ENCODE results near the gene CIB4.

The CIB4 gene

DNA sequence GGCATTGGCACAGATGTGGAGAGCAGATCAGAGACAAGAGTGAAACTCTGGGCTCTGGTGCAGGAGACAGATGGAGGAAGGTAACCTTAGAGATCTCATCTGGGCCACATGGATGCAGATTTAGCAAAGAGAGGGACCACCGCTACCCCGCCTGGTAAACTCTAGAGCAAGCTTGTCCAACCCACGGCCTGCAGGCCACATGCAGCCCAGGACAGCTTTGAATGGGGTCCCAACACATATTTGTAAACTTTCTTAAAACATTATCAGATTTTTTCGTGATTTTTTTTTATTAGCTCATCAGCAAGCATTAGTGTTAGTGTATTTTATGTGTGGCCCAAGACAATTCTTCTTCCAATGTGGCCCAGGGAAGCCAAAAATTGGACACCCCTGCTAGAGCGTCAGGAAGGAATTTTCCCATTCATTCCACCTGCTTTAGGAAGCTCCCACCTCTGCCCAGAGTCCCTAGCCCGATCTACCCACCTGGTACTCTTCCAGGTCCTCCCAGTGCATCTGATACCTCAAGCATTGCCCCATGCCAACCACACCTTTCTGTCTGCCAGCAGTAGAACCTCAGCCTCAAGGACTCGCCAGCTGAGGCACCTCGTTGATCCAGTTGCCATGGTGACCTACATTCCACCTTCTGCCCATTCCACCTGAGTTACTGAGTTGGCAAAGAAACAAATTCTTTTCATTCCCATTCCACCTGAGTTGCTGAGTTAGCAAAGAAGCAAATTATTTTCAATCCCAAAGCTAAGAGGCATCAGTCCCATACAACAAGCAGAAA, at the start of gene CIB4:
Gene CIB4, minus strand, starts transcription at position 586 of the 784 bp plus-strand sequence. Its CDS starts 52 bp downstream, at position 534.
- no peak within 1 kb of the TSS for H3K27ac Mint-ChIP-seq
- H3K4me3 Mint-ChIP-seq, result no peak within 1 kb of the TSS
- peaks cover 21% of the 10 kb centered on the region for H3K27me3 Mint-ChIP-seq (ENCODE audit: low read depth)
- no peak for DNase-seq (ENCODE audit: low spot score)
- H3K4me1 Mint-ChIP-seq (ENCODE audit: low read depth), result no peaks in the 10 kb centered on the region
- no peaks in the 10 kb centered on the region for H3K9me3 Mint-ChIP-seq
- H3K36me3 Mint-ChIP-seq (ENCODE audit: low read depth), result no peaks in the 10 kb centered on the region

DNA sequence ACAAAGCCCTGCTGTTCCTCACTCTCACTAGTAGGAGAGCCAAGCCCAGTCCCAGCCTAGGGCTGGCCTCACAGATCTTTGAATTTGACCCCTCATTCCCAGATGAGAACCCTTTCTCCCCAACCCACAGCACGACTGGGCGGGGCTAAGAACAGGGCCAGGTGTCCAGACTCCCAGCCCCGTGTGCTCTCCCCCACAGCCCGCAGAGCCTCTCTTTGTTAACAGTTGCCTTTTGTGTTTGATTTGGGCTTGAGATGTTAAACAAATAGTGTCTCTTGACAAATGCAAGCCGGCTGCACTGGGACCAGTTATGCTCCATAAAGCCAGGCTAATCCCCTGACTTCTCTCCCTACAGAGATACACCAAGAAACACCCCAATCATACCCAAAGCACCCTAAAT, 46.6 kb upstream of the CIB4 start:
- DNase-seq (ENCODE audit: low spot score), result no peak
- Mint-ChIP-seq H3K4me1 (ENCODE audit: low read depth) (no peaks in the 10 kb centered on the region), H3K36me3 (ENCODE audit: low read depth) (no peaks in the 10 kb centered on the region), H3K4me3 (no peak overlapping the region), H3K27ac (no peak overlapping the region), H3K9me3 (no peaks in the 10 kb centered on the region), H3K27me3 (ENCODE audit: low read depth) (peaks cover 37% of the 10 kb centered on the region)

DNA sequence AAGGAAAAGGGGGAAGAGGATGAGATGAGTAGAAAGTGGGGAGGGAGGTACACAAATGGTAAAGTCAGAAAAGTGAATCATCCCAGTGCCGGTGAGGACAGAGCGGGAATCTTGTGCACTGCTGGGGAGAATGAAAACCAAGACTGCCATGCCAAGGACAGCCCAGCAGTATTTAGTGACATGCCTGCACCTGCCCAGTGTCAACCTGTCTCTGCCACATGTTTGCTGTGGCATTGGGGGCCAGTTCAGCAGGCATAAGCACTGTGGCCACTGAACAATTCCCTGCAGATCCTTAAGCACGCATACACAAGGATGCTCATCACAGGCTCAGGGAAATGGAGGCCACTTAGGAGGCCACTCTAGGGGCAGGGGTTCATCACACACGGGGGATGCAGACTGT, 46.2 kb upstream of the CIB4 start:
- DNase-seq (ENCODE audit: low spot score), result no peak
- H3K4me3 Mint-ChIP-seq, result no peak overlapping the region
- H3K9me3 Mint-ChIP-seq, result no peaks in the 10 kb centered on the region
- peaks cover 37% of the 10 kb centered on the region for H3K27me3 Mint-ChIP-seq (ENCODE audit: low read depth)
- no peaks in the 10 kb centered on the region for H3K36me3 Mint-ChIP-seq (ENCODE audit: low read depth)
- no peak overlapping the region for H3K27ac Mint-ChIP-seq
- H3K4me1 Mint-ChIP-seq (ENCODE audit: low read depth), result no peaks in the 10 kb centered on the region

DNA sequence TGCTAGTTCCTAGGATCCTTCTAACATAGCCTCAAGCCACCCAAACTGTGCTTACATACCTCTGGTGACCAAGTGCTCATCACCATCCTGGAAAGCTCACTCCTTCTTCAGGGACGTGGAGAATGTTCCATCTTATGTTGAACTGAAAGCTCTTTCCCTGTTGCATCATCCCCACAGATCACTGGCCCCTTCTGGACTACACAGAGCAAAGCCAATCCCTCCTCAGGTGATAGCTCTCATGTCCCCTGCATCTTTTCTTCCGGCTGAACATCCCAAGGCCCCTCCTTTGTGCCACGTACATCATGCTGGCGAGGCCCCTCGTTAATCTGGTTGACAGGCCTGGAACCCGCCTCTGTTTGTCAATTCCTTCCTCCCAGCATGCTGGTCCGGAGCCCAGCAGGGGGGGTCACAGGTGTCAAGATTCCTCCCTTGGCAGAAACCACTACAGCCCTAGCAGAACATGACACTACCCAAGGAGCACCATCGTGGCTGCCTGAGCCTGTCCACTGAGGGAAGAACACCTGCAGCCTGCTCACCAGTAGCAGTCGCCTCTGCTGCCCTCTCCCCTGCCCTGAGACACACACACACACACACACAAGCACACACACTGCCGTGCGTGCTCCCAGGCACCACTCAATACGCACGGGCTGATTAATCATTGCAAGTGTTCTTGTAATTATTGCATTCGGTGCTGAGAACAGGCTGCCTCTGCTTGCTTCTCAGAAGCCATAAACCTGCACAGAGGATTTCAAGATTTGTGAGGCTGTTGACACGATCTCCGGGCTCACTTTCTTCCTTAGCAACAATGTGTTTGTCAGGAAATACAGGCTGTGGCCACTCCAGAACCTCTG, 45.0 kb upstream of the CIB4 start:
- Mint-ChIP-seq H3K4me3 (no peak overlapping the region), H3K27ac (no peak overlapping the region), H3K9me3 (no peaks in the 10 kb centered on the region), H3K4me1 (ENCODE audit: low read depth) (no peaks in the 10 kb centered on the region), H3K27me3 (ENCODE audit: low read depth) (peaks cover 29% of the 10 kb centered on the region), H3K36me3 (ENCODE audit: low read depth) (no peaks in the 10 kb centered on the region)
- no peak for DNase-seq (ENCODE audit: low spot score)

DNA sequence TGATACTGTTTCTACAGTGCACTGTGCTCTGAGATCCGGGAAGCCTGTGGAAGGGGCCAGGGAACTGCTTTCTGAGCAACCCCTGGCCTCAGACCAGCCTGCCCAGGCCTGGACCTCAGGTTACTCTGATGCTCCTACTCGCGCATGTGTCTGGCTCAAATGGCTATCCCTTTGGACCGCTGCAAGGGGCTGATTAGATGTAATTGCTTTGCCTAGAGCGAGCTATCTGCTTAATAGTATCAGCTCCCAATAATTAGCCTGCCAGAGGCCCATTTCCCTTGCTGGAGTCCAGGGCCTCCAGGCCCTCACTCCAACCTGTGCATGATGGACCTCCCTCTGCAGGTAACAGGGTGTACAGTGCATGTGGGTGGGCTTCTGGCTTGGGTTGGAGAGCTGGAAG, 44.2 kb upstream of the CIB4 start:
- DNase-seq (ENCODE audit: low spot score), result no peak
- H3K4me1 Mint-ChIP-seq (ENCODE audit: low read depth), result no peaks in the 10 kb centered on the region
- H3K36me3 Mint-ChIP-seq (ENCODE audit: low read depth), result no peaks in the 10 kb centered on the region
- no peak overlapping the region for H3K4me3 Mint-ChIP-seq
- H3K9me3 Mint-ChIP-seq, result no peaks in the 10 kb centered on the region
- H3K27ac Mint-ChIP-seq, result no peak overlapping the region
- H3K27me3 Mint-ChIP-seq (ENCODE audit: low read depth), result peaks cover 25% of the 10 kb centered on the region

DNA sequence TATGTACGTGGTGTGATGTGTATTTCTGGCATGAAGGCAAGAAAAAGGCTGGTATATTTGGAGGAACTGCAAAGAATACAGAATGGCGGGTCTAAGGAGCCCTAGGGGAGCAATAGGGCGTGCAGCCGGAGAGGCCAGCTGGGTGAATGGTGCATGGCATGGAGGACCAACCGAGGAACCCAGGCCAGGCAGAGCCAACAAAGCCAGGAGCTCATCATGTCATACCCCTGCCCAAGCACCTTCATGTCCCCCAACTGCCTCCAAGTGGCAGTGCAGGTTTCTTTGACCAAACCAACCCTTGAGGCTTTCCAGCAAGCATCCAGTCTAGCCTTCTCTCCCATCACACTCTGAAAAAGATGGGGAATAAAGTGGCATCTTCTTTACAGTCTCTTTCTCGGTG, 42.4 kb upstream of the CIB4 start:
- Mint-ChIP-seq H3K4me3 (no peak overlapping the region), H3K9me3 (no peaks in the 10 kb centered on the region), H3K4me1 (ENCODE audit: low read depth) (no peaks in the 10 kb centered on the region), H3K27ac (no peak overlapping the region), H3K27me3 (ENCODE audit: low read depth) (peaks cover 22% of the 10 kb centered on the region), H3K36me3 (ENCODE audit: low read depth) (no peaks in the 10 kb centered on the region)
- DNase-seq (ENCODE audit: low spot score), result no peak

DNA sequence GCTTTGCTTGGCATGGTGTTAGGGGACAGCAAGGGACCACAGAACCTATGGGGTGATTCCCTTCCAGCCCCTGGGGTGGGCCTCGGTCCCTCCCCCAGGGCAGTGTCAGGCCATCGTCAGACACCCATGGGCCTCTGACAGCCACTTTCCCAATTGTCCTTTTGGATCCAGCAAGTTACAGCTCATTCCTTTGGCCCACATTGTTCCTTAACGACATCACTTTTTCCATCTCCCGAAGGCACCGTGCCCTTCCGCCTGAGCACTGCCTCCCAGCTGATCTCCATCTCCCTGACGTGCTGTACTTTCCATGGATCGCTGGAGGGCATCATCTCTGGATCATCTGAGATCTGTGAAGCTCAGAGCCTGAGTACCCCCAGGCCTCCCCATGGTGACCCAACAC, 41.0 kb upstream of the CIB4 start:
- DNase-seq (ENCODE audit: low spot score), result no peak
- Mint-ChIP-seq H3K9me3 (no peaks in the 10 kb centered on the region), H3K27ac (no peak overlapping the region), H3K27me3 (ENCODE audit: low read depth) (peaks cover 18% of the 10 kb centered on the region), H3K4me3 (no peak overlapping the region), H3K36me3 (ENCODE audit: low read depth) (no peaks in the 10 kb centered on the region), H3K4me1 (ENCODE audit: low read depth) (no peaks in the 10 kb centered on the region)

DNA sequence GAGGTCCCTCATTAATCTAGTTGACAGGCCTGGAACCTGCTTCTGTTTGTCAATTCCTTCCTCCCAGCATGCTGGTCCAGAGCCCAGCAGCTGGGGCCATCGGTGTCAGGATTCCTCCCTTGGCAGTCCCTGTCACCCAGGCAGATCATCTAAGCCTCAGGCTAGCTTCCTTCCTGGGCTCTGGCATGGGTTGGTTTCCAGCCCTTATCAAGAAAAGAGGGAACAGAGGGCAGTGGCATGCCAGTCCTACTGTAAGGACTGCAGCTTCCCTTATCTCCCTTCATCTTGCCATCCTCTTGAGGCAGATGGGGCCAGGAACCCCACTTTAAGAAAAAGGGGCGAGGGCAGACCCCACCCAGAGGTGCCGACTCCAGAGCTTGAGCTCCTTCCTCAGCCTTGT, 40.5 kb upstream of the CIB4 start:
- H3K27ac Mint-ChIP-seq, result no peak overlapping the region
- no peaks in the 10 kb centered on the region for H3K36me3 Mint-ChIP-seq (ENCODE audit: low read depth)
- no peaks in the 10 kb centered on the region for H3K4me1 Mint-ChIP-seq (ENCODE audit: low read depth)
- no peak overlapping the region for H3K4me3 Mint-ChIP-seq
- peaks cover 13% of the 10 kb centered on the region for H3K27me3 Mint-ChIP-seq (ENCODE audit: low read depth)
- no peaks in the 10 kb centered on the region for H3K9me3 Mint-ChIP-seq
- no peak for DNase-seq (ENCODE audit: low spot score)

DNA sequence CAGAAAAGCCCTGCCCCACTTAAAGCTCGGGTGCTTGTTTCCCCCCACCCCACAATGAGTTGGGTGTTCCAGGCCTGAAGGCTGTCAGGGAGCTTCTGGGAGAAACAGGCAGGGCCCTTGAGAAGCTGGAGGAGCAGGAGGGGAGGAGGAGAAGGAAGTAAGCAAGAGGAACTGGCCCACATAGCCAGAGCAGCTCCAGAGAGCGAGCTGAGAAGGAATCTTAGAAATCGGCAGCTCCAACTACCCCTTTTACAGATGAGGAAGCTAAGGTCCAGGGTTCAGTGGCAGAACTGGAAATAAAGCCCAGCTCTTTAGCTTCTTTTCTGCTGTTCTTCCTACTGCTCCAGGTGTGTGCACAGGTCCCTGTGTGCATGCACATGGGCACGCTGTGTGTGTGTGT, 38.7 kb upstream of the CIB4 start:
- no peak overlapping the region for H3K27ac Mint-ChIP-seq
- H3K4me1 Mint-ChIP-seq (ENCODE audit: low read depth), result no peaks in the 10 kb centered on the region
- DNase-seq (ENCODE audit: low spot score), result no peak
- H3K27me3 Mint-ChIP-seq (ENCODE audit: low read depth), result peaks cover 2% of the 10 kb centered on the region
- H3K36me3 Mint-ChIP-seq (ENCODE audit: low read depth), result no peaks in the 10 kb centered on the region
- no peak overlapping the region for H3K4me3 Mint-ChIP-seq
- no peaks in the 10 kb centered on the region for H3K9me3 Mint-ChIP-seq

DNA sequence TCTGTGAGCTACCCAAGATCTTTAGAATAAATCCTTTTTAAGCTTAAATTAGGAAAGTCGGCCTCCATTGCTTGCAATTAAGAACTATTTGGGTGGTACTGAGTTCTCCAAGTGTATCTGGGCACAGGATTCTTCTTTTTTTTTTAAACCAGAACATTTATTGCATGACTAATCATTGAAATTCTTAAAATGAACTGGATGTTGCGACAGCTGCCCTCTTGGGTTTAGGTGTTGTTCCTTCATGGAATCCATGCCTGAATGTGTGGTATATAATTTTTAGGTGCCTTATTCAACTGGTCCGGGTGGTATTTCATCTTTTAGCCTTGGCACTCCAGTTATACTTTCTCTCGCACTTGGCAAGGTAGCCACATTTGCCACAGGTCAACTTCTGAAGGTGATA, 36.9 kb upstream of the CIB4 start:
- no peaks in the 10 kb centered on the region for H3K4me1 Mint-ChIP-seq (ENCODE audit: low read depth)
- no peak for DNase-seq (ENCODE audit: low spot score)

DNA sequence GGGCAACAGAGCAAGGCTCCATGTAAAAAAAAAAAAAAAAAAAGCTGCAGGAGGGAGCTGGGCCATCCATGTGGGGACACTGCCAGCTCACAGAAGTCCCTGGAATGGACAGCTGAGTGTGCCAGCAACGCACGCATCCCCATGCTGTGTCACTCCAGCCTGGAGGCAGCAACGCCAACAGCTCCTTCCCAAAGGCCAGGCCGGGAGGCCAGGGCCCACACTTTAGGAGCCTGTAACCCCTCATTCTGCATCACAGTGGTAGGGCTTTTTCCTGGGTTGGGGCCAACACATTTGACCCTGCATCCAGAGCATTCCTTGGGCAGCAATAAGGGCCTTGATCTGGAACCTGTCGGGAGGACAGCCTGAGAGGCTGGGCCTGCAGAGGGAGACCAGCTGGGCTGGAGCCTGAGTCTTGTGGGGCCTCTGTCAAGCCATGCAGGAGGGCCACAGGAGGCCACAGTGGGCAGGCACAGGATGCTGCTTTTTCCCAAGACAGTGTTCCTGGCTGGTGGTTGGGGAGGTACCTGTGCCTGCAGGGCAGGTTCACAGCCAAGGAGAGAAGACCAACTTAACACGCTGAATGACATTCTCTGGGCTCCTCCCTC, 34.6 kb upstream of the CIB4 start:
- Mint-ChIP-seq H3K36me3 (ENCODE audit: low read depth) (no peaks in the 10 kb centered on the region), H3K27me3 (ENCODE audit: low read depth) (peaks cover 8% of the 10 kb centered on the region), H3K4me1 (ENCODE audit: low read depth) (no peaks in the 10 kb centered on the region)

More for the DNA sequence above, 36.9 kb upstream of the CIB4 start:
- no peak overlapping the region for H3K4me3 Mint-ChIP-seq
- no peaks in the 10 kb centered on the region for H3K9me3 Mint-ChIP-seq
- no peak overlapping the region for H3K27ac Mint-ChIP-seq
- peaks cover 3% of the 10 kb centered on the region for H3K27me3 Mint-ChIP-seq (ENCODE audit: low read depth)
- H3K36me3 Mint-ChIP-seq (ENCODE audit: low read depth), result no peaks in the 10 kb centered on the region

DNA sequence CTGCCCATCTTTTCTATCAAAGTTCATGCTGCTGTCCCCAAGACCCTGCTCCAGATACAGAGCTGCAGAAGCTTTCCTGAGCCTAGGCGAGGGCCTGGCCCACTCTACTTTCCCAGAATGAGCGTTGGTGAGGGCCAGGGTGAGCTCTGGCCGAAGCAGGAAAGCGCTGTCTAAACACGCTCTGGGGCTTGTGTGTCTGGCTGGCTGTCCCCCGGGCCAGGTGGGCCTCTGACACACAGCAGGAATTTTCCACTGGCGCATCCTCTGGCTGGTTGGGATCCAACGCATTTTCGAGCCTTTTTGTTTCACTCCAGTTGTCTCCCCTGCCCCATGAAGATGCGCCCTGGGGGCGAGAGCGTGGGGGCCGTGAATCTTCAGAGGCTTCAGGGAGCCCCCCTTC, 33.6 kb upstream of the CIB4 start:
- no peak overlapping the region for H3K27ac Mint-ChIP-seq
- H3K4me3 Mint-ChIP-seq, result no peak overlapping the region
- no peaks in the 10 kb centered on the region for H3K9me3 Mint-ChIP-seq
- peaks cover 13% of the 10 kb centered on the region for H3K27me3 Mint-ChIP-seq (ENCODE audit: low read depth)
- no peaks in the 10 kb centered on the region for H3K36me3 Mint-ChIP-seq (ENCODE audit: low read depth)
- no peak for DNase-seq (ENCODE audit: low spot score)
- H3K4me1 Mint-ChIP-seq (ENCODE audit: low read depth), result no peaks in the 10 kb centered on the region

More for the DNA sequence above, 34.6 kb upstream of the CIB4 start:
- no peak for DNase-seq (ENCODE audit: low spot score)
- H3K4me3 Mint-ChIP-seq, result no peak overlapping the region
- H3K27ac Mint-ChIP-seq, result no peak overlapping the region
- no peaks in the 10 kb centered on the region for H3K9me3 Mint-ChIP-seq

DNA sequence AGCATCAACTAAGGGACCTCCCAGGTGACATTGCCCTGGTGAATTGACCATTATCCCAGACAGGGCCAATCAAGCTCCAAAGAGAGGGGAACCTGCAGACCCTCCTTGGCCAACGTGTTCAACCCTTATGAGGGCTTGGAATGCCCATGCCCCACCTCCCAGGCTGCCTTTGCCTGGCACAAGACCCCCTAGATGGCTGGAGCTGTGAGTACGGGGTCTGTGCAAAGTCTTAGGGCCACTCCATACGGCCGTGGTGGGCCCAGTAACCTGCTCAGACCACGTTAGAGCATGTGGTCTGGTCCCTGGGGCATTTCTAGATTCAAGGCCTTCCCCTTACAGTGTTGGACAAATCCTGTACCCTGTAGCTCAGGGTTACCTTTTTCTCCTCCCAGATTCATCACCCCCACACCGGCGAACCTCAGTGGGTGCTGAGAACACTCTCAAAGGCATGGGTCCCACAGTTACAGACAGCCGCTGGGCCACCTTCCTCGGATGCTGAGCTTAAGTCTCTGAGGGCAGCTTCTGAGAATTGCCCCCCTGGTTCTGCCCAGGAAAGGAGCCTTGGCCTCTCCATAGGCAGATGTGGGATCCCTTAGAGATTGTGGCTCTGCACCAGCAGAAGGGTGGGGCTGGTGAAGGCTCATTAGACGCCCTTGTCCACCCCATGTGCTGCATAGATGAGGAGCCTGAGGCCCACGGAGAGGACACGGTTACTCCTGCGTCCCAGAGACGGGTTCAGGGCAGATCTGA, 33.0 kb upstream of the CIB4 start:
- Mint-ChIP-seq H3K27me3 (ENCODE audit: low read depth) (peaks cover 17% of the 10 kb centered on the region), H3K4me3 (no peak overlapping the region), H3K4me1 (ENCODE audit: low read depth) (no peaks in the 10 kb centered on the region), H3K27ac (no peak overlapping the region), H3K9me3 (no peaks in the 10 kb centered on the region), H3K36me3 (ENCODE audit: low read depth) (no peaks in the 10 kb centered on the region)
- DNase-seq (ENCODE audit: low spot score), result no peak
